ENCODE data around the gene RRBP1.

- TF ChIP-seq EZH2phosphoT487 (IDR thresholded peaks at IDR 0.05; ENCODE audit: low read depth), result no peak
- peak; percentile 45 for TF ChIP-seq CTCF (IDR thresholded peaks at IDR 0.05; ENCODE audit: low read depth, low read length)
These were observed 29.6 kb downstream of the RRBP1 start for GRCh38 chr20:17652411-17652810.

All from OCI-LY3 (cell line).